Ascending aorta (tissue), 2 donors: Measurements from ENCODE around the gene MMP19. TPM values are rescaled to one million over a fixed set of nuclear protein-coding genes. Genes with fewer than 3 reads are reported as not detected.

Experiments
- DNase-seq, 2 donors: peaks; one replicate each; pipeline ENCODE4 v3.0.0-alpha.2; 2019; ENCODE audit warnings: low spot score in 2 of 2
- H3K27ac ChIP-seq, 2 donors: fragments of 200-600 bp; sonication (generic); one replicate each; pipeline ENCODE4 v1.5.1; 2016 to 2017; ENCODE audit warnings: mild to moderate bottlenecking in 1 of 2
- H3K27me3 ChIP-seq: fragments of 200-600 bp; sonication (generic); one replicate; pipeline ENCODE4 v1.5.1; 2017
- H3K36me3 ChIP-seq, 2 donors: fragments of 200-600 bp; sonication (generic); one replicate each; pipeline ENCODE4 v1.5.1; 2016
- H3K4me1 ChIP-seq, 2 donors: fragments of 200-600 bp; sonication (generic); one replicate each; pipeline ENCODE4 v1.5.1; 2016 to 2017; ENCODE audit warnings: mild to moderate bottlenecking in 1 of 2
- H3K4me3 ChIP-seq, 2 donors: fragments of 200-600 bp; sonication (generic); one replicate each; pipeline ENCODE4 v1.5.1; 2016 to 2017; ENCODE audit warnings: mild to moderate bottlenecking in 1 of 2
- H3K9me3 ChIP-seq, 2 donors: fragments of 200-600 bp; sonication (generic); one replicate each; pipeline ENCODE4 v1.5.1; 2016
- CTCF ChIP-seq, 3 experiments: fragments of 200-600 bp in 2 of 3; fragments of 450-650 bp in 1 of 3; sonication (generic) in 2 of 3; IDR thresholded peaks; one replicate each; pipeline ENCODE4 v1.5.1; 2016 to 2019; ENCODE audit warnings: antibody characterized with exemption in 3 of 3, mild to moderate bottlenecking in 1 of 3, moderate library complexity in 1 of 3
- intact Hi-C: fragments of 100-400 bp; cut with DNase I; formaldehyde crosslinking; loops from one replicate; pipeline ENCODE4 v1.15.1; 2023
- total RNA-seq: library from RNA; depleted of rRNA; stranded (reverse); fragments of >200 nt; gene quantifications from one replicate; pipeline ENCODE4 v1.1.0, GENCODE V29; 2016

Gene MMP19
- total RNA-seq, 1 donor from 2014 or later: 37.5 TPM

GRCh38 chr12:55823419-55823818 is 19.3 kb downstream of the MMP19 start:
- intact Hi-C loops: no loop called here
- no peak for TF ChIP-seq CTCF (IDR thresholded peaks at IDR 0.05)
- no peak overlapping the region for H3K27ac ChIP-seq
- peak in 1 of 2 donors; percentile 24 for DNase-seq
- H3K36me3 ChIP-seq: peaks cover 21 to 43% of the 10 kb centered on the region in 2 donors
- H3K9me3 ChIP-seq: no peaks in the 10 kb centered on the region
- no peak overlapping the region for H3K4me3 ChIP-seq
- no peaks in the 10 kb centered on the region for H3K27me3 ChIP-seq
- peaks cover 5 to 21% of the 10 kb centered on the region in 2 donors for H3K4me1 ChIP-seq

- H3K9me3 ChIP-seq: no peaks in the 10 kb centered on the region
- no peak overlapping the region for H3K27ac ChIP-seq
- no peak overlapping the region for H3K4me3 ChIP-seq
- H3K27me3 ChIP-seq: no peaks in the 10 kb centered on the region
- H3K4me1 ChIP-seq: peaks cover 0 to 13% of the 10 kb centered on the region in 2 donors
- no peak for TF ChIP-seq CTCF (IDR thresholded peaks at IDR 0.05)
- peaks cover 21 to 43% of the 10 kb centered on the region in 2 donors for H3K36me3 ChIP-seq
- DNase-seq: peak in 1 of 2 donors; percentile 49
- intact Hi-C loops: no loop called here
Measured at GRCh38 chr12:55822228-55822627, 20.5 kb downstream of the MMP19 start.

GRCh38 chr12:55820679-55821078 is 22.1 kb downstream of the MMP19 start:
- Histone ChIP-seq H3K36me3 (peaks cover 21 to 43% of the 10 kb centered on the region in 2 donors), H3K27me3 (no peaks in the 10 kb centered on the region), H3K27ac (no peak overlapping the region), H3K9me3 (no peaks in the 10 kb centered on the region), H3K4me1 (peaks cover 0 to 7% of the 10 kb centered on the region in 2 donors), H3K4me3 (no peak overlapping the region)
- intact Hi-C loops: no loop called here
- DNase-seq: peak in 1 of 2 donors; percentile 25
- peak in 1 of 3 experiments; percentile 9 for TF ChIP-seq CTCF (IDR thresholded peaks at IDR 0.05)

GRCh38 chr12:55818886-55819285 is 23.9 kb downstream of the MMP19 start:
- no peaks in the 10 kb centered on the region for H3K9me3 ChIP-seq
- no peak for TF ChIP-seq CTCF (IDR thresholded peaks at IDR 0.05)
- intact Hi-C loops: loop anchor here (1.0 to 10.0 kb wide), 4 partner anchors 10 to 164 kb away; partner anchors contain the start of genes DNAJC14, GDF11 and PYM1
- no peak overlapping the region for H3K4me3 ChIP-seq
- H3K27me3 ChIP-seq: no peaks in the 10 kb centered on the region
- peaks cover 21 to 48% of the 10 kb centered on the region in 2 donors for H3K36me3 ChIP-seq
- peak overlapping the region; percentile 81 to 86 for H3K27ac ChIP-seq
- H3K4me1 ChIP-seq: peaks cover 0 to 17% of the 10 kb centered on the region in 2 donors
- DNase-seq: peak in 1 of 2 donors; percentile 54

- H3K9me3 ChIP-seq: no peaks in the 10 kb centered on the region
- peak overlapping the region; percentile 66 to 87 for H3K4me3 ChIP-seq
- intact Hi-C loops: loop anchor here (1.0 to 10.0 kb wide), 4 partner anchors 11 to 163 kb away; partner anchors contain the start of genes DNAJC14, GDF11 and PYM1
- peak overlapping the region; percentile 81 to 86 for H3K27ac ChIP-seq
- no peak for TF ChIP-seq CTCF (IDR thresholded peaks at IDR 0.05)
- H3K36me3 ChIP-seq: peaks cover 21 to 47% of the 10 kb centered on the region in 2 donors
- H3K27me3 ChIP-seq: no peaks in the 10 kb centered on the region
- DNase-seq: no peak
- H3K4me1 ChIP-seq: peaks cover 0 to 17% of the 10 kb centered on the region in 2 donors
Measured at GRCh38 chr12:55818140-55818728, 24.5 kb downstream of the MMP19 start.
